ENCODE measurements around the gene SIRPA. TPM values are rescaled to one million over a fixed set of nuclear protein-coding genes. Genes with fewer than 3 reads are reported as not detected.

SIRPA gene
- total RNA-seq, 4 donors from 2014 or later, result 11.5 to 34.6 (median 20.2) TPM

- intact Hi-C loops (cut with DNase I; ENCODE audit: low total_unique reads), result no loop called here
- H3K4me1 ChIP-seq, result no peaks in the 10 kb centered on the region
- no peaks in the 10 kb centered on the region for H3K36me3 ChIP-seq
- H3K27ac ChIP-seq, result no peak overlapping the region
- TF ChIP-seq CTCF (IDR thresholded peaks at IDR 0.05) (no peak), POLR2A (IDR thresholded peaks at IDR 0.05) (no peak)
- DNase-seq, result no peak
- no peaks in the 10 kb centered on the region for H3K9me3 ChIP-seq
- no peak overlapping the region for H3K4me3 ChIP-seq
- no peaks in the 10 kb centered on the region for H3K27me3 ChIP-seq
Observed at GRCh38 chr20:1922786-1923185, 27.6 kb downstream of the SIRPA start.

- Histone ChIP-seq H3K4me1 (no peaks in the 10 kb centered on the region), H3K36me3 (no peaks in the 10 kb centered on the region), H3K4me3 (no peak overlapping the region), H3K9me3 (no peaks in the 10 kb centered on the region), H3K27me3 (no peaks in the 10 kb centered on the region), H3K27ac (no peak overlapping the region)
- intact Hi-C loops (cut with DNase I; ENCODE audit: low total_unique reads), result no loop called here
- TF ChIP-seq POLR2A (IDR thresholded peaks at IDR 0.05), result no peak
- TF ChIP-seq CTCF (IDR thresholded peaks at IDR 0.05), result no peak
- no peak for DNase-seq
Observed at GRCh38 chr20:1924910-1925861, 30.0 kb downstream of the SIRPA start.

- DNase-seq, result no peak
- Histone ChIP-seq H3K4me1 (no peaks in the 10 kb centered on the region), H3K4me3 (no peak overlapping the region), H3K36me3 (no peaks in the 10 kb centered on the region), H3K27ac (no peak overlapping the region), H3K27me3 (no peaks in the 10 kb centered on the region), H3K9me3 (no peaks in the 10 kb centered on the region)
- intact Hi-C loops (cut with DNase I; ENCODE audit: low total_unique reads), result no loop called here
- no peak for TF ChIP-seq CTCF (IDR thresholded peaks at IDR 0.05)
- TF ChIP-seq POLR2A (IDR thresholded peaks at IDR 0.05), result no peak
Observed at GRCh38 chr20:1926237-1926636, 31.0 kb downstream of the SIRPA start.

GRCh38 chr20:1927217-1927616, 32.0 kb downstream of the SIRPA start:
- intact Hi-C loops (cut with DNase I; ENCODE audit: low total_unique reads), result no loop called here
- H3K27ac ChIP-seq, result no peak overlapping the region

More at GRCh38 chr20:1927217-1927616, 32.0 kb downstream of the SIRPA start:
- TF ChIP-seq CTCF (IDR thresholded peaks at IDR 0.05) (no peak), POLR2A (IDR thresholded peaks at IDR 0.05) (no peak)
- Histone ChIP-seq H3K9me3 (no peaks in the 10 kb centered on the region), H3K4me1 (no peaks in the 10 kb centered on the region), H3K4me3 (no peak overlapping the region), H3K27me3 (no peaks in the 10 kb centered on the region), H3K36me3 (no peaks in the 10 kb centered on the region)
- no peak for DNase-seq
